ENCODE measurements around the gene MEPCE.
"Not testable (repeated sequence)": the region's sequence is repeated elsewhere in the genome, so short reads cannot be mapped to it uniquely, and the experiment has no call there.

Gene MEPCE

DNA sequence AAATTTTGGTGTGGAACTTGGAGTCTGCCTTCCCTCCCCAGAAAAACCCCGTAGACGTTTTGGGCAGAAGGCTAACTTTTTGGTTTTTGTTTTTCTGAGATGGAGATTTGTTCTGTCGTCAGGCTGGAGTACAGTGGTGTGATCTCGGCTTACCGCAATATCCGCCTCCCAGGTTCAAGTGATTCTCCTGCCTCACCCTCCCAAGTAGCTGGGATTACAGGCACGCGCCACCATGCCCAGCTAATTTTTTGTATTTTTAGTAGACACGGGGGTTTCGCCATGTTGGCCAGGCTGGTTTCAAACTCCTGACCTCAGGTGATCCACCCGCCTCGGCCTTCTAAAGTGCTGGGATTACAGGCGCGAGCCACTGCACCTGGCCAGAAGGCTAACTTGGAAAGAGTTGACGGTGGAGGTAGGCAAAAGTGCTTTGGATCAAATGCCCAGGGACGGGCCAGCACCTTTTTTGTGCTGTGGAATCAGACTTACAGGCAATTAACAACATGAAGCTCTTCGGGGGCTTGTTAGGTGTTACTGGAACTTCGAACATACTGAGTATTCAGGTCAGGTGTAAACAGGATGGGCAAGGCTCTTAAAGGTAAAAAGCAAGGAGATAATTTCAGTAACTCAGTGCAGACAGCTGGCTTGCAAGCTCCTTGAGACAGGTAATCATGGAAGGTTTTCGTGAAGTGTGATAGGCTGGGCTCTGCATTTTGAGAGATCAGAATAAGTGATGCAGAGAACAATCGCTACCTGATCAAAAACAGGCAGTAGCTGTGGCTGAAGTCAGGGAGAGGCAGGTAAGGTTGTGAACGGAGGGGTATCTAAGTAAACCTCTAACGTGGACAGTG lies 4.9 kb downstream of the MEPCE start:
- no peak for DNase-seq

DNA sequence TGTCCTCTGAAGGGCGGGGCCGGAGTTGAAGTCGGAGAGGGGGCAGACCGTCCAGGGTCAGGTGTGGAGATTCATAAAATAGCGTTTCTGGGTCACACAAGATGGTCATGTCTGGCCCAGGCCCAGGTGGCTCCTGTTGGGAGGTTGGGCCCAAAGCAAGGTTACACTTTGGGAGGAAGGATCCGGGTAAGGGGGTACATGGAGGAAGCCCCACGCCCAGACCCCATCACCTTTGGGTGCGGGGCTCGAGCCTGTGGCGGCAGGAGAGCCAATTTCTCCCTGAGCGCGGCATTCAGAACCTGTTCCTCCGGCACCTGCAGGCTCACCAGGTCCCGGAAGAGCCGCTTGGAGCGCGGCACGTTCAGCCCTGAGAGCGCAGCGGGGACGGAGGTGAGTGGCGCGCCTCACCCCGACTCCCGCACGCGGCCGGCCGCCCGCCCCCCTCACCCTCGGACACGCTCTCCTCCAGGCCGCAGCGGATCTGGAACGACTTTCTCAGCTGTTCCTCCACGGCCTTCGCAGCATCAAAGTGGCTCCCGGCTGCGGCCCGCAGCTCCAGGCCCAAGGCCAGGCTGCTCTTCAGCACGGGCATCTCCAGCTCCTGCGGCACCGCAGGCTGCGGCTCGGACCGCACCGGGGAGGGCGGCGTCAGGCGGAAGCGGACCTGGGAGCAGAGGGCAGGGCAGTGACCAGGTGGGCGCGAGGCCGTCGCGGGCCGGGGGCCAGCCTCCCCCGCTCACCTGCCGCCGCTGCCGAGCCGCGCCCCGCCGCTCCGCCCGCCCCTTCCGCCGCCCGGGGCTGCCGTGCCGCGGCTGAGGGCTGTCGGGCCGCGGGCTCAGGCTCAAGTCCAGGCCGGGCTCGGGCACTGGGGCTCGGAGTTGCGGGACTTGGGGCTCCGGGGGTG lies 6.0 kb downstream of the MEPCE start:
- no peak for DNase-seq

- DNase-seq: no peak
Observed at GRCh38 chr7:100437150-100438100, 7.8 kb downstream of the MEPCE start.

GRCh38 chr7:100438172-100438571 lies 8.5 kb downstream of the MEPCE start:
- DNase-seq: no peak

- not testable (repeated sequence) for DNase-seq
Observed at GRCh38 chr7:100438731-100439130, 9.1 kb downstream of the MEPCE start.

DNA sequence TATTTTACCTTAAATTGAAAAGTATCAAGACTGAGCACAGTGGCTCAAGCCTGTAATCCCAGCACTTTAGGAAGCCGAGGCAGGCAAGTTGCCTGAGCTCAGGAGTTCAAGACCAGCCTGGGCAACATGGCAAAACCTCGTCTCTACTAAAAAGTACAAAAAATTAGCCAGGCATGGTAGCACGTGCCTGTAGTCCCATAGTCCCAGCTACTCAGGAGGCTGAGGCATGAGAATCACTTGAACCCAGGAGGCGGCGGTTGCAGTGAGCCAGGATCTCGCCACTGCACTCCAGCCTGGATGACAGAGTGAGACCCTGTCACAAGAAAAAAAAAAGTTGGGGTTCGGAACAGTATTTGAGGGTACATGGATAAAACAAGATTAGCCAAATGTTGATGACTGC lies 9.6 kb downstream of the MEPCE start:
- not testable (repeated sequence) for DNase-seq

GRCh38 chr7:100441641-100442535 lies 12.3 kb downstream of the MEPCE start:
- no peak for DNase-seq

DNA sequence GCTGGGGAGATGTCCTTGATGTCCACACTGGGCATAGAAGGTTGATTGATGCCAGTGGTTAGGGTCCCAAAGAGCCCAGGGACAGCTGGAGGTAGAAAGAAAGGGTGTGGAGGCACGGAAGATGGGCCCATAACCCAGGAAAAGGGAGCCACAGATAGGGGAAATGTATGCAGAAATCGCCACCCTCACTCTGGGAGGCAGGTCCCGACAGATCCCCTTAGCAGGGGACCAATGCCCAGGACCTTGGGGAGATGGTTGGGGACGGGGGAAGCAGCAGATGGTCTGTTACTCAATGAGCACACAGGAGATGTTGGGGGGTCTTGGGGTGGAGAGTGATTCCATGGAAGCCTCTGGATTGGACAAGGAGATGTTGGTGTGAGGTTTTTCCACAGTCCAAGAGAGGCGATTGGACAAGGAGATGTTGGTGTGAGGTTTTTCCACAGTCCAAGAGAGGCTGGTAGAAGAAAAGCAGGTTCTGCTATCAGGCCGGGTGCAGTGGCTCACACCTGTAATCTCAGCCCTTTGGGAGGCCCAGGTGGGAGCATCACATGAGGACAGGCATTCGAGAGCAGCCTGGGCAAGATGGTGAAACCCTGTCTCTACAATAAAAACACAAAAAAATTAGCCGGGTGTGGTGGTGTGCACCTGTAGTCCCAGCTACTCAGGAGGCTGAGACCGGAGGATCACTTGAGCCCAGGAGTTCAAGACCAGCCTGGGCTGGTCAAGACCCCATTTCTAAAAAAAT lies 13.6 kb downstream of the MEPCE start:
- no peak for DNase-seq

- peak; percentile 65 for DNase-seq
Observed at GRCh38 chr7:100444311-100445278, 15.0 kb downstream of the MEPCE start.

- DNase-seq: peak; percentile 66
Observed at GRCh38 chr7:100446040-100446439, 16.4 kb downstream of the MEPCE start.

DNA sequence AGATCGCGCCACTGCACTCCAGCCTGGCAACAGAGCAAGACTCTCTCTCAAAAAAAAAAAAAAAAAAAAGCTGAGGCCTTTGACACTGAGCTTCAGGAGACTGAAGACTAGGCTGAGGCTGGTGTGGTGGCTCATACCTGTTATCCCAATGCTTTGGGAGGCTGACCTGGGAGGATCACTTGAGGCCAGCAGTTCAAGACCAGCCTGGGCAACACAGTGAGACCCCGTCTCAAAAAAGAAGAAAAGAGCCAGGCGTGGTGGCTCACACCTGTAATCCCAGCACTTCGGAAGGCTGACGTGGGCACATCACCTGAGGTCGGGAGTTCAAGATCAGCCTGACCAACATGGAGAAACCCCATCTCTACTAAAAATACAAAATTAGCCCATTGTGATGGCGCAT lies 17.7 kb downstream of the MEPCE start:
- DNase-seq: not testable (repeated sequence)

DNA sequence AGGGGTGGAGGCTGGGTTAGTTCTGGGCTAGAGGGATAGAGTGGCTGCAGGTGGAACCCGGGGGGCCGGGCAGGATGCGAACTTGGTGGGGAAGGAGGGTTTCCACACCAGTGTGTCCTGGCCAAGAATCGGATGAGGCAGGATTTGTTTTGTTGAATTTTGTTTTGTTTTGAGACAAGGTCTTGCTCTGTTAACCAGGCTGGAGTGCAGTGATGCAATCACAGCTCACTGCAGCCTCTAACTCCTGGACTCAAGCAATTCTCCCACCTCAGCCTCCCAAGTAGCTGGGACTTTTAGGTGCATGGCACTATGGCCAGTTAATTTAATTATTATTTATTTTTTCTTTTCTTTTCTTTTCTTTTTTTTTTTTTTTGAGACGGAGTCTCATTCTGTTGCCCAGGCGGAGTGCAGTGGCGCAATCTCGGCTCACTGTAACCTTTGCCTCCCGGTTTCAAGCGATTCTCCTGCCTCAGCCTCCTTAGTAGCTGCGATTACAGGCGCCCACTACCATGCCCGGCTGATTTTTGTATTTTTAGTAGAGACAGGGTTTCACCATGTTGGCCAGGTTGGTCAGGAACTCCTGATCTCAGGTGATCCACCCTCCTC lies 19.7 kb downstream of the MEPCE start:
- no peak for DNase-seq

GRCh38 chr7:100452513-100452912 lies 22.9 kb downstream of the MEPCE start:
- DNase-seq: no peak

DNA sequence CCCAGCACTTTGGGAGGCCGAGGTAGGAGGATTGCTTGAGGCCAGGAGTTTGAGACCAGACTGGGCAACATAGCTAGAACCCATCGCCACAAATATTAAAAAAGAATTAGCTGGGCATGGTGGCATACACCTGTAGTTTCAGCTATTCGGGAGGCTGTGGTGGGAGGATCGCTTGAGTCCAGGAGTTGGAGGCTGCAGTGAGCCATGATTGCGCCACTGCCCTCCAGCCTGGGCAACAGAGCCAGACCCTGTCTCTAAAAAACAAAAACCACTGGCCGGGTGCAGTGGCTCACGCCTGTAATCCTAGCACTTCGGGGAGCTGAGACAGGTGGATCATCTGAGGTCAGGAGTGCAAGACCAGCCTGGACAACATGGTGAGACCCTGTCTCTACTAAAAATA lies 24.2 kb downstream of the MEPCE start:
- not testable (repeated sequence) for DNase-seq

GRCh38 chr7:100455206-100455605 lies 25.6 kb downstream of the MEPCE start:
- no peak for DNase-seq

- DNase-seq: no peak
Observed at GRCh38 chr7:100456562-100456961, 26.9 kb downstream of the MEPCE start.

DNA sequence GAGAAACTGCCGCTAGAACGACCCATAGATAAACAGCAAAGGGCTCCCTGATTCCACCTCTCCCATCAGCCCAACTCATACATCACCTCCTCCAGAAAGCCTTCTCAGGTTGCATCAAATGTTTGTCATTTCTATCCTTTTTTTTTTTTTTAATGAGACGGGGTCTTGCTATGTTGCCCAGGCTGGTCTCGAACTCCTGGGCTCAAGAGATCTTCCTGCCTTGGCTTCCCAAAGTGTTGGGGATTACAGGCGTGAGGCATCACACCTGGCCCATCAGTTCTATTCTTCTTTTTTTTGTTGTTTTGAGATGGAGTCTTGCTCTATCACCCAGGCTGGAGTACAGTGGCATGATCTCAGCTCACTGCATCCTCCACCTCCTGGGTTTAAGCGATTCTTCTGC lies 27.4 kb downstream of the MEPCE start:
- no peak for DNase-seq

DNA sequence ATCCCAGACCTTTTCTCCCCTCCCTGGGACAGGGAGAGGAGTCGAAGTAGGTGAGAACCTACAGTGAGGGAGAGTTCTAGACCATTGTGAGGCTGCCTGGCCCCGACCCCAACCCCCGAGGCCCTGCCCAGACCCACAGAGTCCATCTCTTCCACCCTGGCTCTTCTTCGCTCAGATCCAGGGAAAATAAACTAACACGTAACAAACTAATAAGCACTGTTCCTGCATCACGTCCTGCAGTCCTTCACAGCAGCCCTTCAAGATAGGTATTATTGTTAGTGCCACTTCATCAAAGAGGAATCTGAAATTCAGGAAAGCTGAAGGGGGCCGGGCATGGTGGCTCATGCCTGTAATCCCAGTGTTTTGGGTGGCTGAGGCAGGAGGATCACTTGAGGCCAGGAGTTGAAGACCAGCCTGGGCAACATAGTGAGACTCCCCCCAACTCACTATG lies 34.6 kb downstream of the MEPCE start, which contains the start of gene SPACDR:
Gene SPACDR, minus strand, starts transcription at position 51 of the 451 bp plus-strand sequence. CDS start 235 bp downstream, outside the sequence.
- peak; percentile 22 for DNase-seq

- no peak for DNase-seq
Observed at GRCh38 chr7:100464791-100465190, 35.2 kb downstream of the MEPCE start.

Data from fibroblast of skin of right biceps (primary cell).